Adipose tissue (tissue), 3 donors: ENCODE results near the gene ATG16L2. TPM values are rescaled to one million over a fixed set of nuclear protein-coding genes. Genes with fewer than 3 reads are reported as not detected.
"Not testable (repeated sequence)": the region's sequence is repeated elsewhere in the genome, so short reads cannot be mapped to it uniquely, and the experiment has no call there.

Experiments used
- H3K27ac ChIP-seq: one replicate; pipeline ENCODE4 v1.5.1; 2013; ENCODE audit warnings: low read depth, low read length
- WGBS, 3 donors: extraction: QIAGEN DNeasy Blood & Tissue Kit; methylation state at CpG; one replicate each; pipeline ENCODE4 v1.1.7; 2013; 5-methylcytosine and 5-hydroxymethylcytosine counted together
- polyA plus RNA-seq, 3 donors: library from polyadenylated mRNA; stranded (reverse); fragments of 200-250 nt; gene quantifications; one replicate each; pipeline ENCODE4 v1.2.3, GENCODE V29; 2013
- donor health status: healthy with polysubstance abuse.
- donor health status: Bipolar disorder and iron deficiency.
- donor health status: healthy.

Gene ATG16L2
- polyA plus RNA-seq, 3 donors, result 12.8 to 58.0 (median 26.1) TPM

GRCh38 chr11:72793076-72793424, 21.2 kb upstream of the ATG16L2 start:
- no peak overlapping the region for H3K27ac ChIP-seq
- 42 to 55% (median 48%) methylated on average over 2 of the region's 2 CpGs for WGBS, 3 donors

- H3K27ac ChIP-seq, result no peak within 1 kb of the TSS
- 2% methylated on average over 54 to 55 of the region's 55 CpGs for WGBS, 3 donors
Measured at GRCh38 chr11:72793425-72794367, 20.5 kb upstream of the ATG16L2 start, which contains the start of gene STARD10. Gene STARD10 (minus strand): TSS chr11:72794047. CDS start chr11:72781181, 12,866 bp downstream.

- WGBS, 3 donors, result 74 to 88% (median 81%) methylated on average over 4 of the region's 4 CpGs
- no peak overlapping the region for H3K27ac ChIP-seq
Measured at GRCh38 chr11:72798361-72798760, 15.8 kb upstream of the ATG16L2 start.

- H3K27ac ChIP-seq, result no peak overlapping the region
- 66 to 74% (median 68%) methylated on average over 4 of the region's 4 CpGs for WGBS, 3 donors
Measured at GRCh38 chr11:72799441-72799840, 14.8 kb upstream of the ATG16L2 start.

- no peak overlapping the region for H3K27ac ChIP-seq
- 85 to 97% (median 89%) methylated on average over 6 of the region's 6 CpGs for WGBS, 3 donors
Measured at GRCh38 chr11:72802822-72803221, 11.4 kb upstream of the ATG16L2 start.

GRCh38 chr11:72805216-72805615, 9.0 kb upstream of the ATG16L2 start:
- no peak overlapping the region for H3K27ac ChIP-seq
- WGBS, 3 donors, result 62 to 88% (median 65%) methylated on average over 6 of the region's 6 CpGs

- not testable (repeated sequence) for H3K27ac ChIP-seq
- WGBS, 3 donors, result 90 to 100% (median 91%) methylated on average over 1 of the region's 1 CpG
Measured at GRCh38 chr11:72806378-72806777, 7.8 kb upstream of the ATG16L2 start.

- H3K27ac ChIP-seq, result no peak overlapping the region
- WGBS, 3 donors, result 53 to 87% (median 66%) methylated on average over 5 of the region's 5 CpGs
Measured at GRCh38 chr11:72807021-72807693, 7.1 kb upstream of the ATG16L2 start.

- no peak overlapping the region for H3K27ac ChIP-seq
- 46 to 79% (median 75%) methylated on average over 2 of the region's 2 CpGs for WGBS, 3 donors
Measured at GRCh38 chr11:72807792-72808191, 6.4 kb upstream of the ATG16L2 start.

- WGBS, 3 donors, result 69 to 87% (median 76%) methylated on average over 4 of the region's 4 CpGs
- H3K27ac ChIP-seq, result no peak overlapping the region
Measured at GRCh38 chr11:72808331-72808798, 5.8 kb upstream of the ATG16L2 start.

GRCh38 chr11:72811686-72812085, 2.5 kb upstream of the ATG16L2 start:
- 94 to 97% (median 97%) methylated on average over 10 of the region's 10 CpGs for WGBS, 3 donors
- H3K27ac ChIP-seq, result not testable (repeated sequence)

GRCh38 chr11:72812604-72812966, 1.6 kb upstream of the ATG16L2 start:
- no peak overlapping the region for H3K27ac ChIP-seq
- 37 to 44% (median 38%) methylated on average over 4 of the region's 4 CpGs for WGBS, 3 donors

GRCh38 chr11:72812967-72813739, 1.1 kb upstream of the ATG16L2 start:
- no peak overlapping the region for H3K27ac ChIP-seq
- WGBS, 3 donors, result 9 to 26% (median 11%) methylated on average over 24 of the region's 24 CpGs

- peak overlapping the region; percentile 85 for H3K27ac ChIP-seq
- 0% methylated on average over 46 to 47 of the region's 47 CpGs for WGBS, 3 donors
Measured at GRCh38 chr11:72813740-72814285, 398 bp upstream of the ATG16L2 start.

- peak overlapping the region; percentile 85 for H3K27ac ChIP-seq
- WGBS, 3 donors, result 18 to 22% (median 18%) methylated on average over 13 of the region's 13 CpGs
Measured at GRCh38 chr11:72815110-72815618, 953 bp downstream of the ATG16L2 start.

- peak overlapping the region; percentile 10 for H3K27ac ChIP-seq
- 52 to 79% (median 71%) methylated on average over 7 of the region's 7 CpGs for WGBS, 3 donors
Measured at GRCh38 chr11:72816404-72816990, 2.3 kb downstream of the ATG16L2 start.

- H3K27ac ChIP-seq, result no peak overlapping the region
- WGBS, 3 donors, result 86 to 97% (median 89%) methylated on average over 4 of the region's 4 CpGs
Measured at GRCh38 chr11:72817966-72818365, 3.8 kb downstream of the ATG16L2 start.

GRCh38 chr11:72818971-72819370, 4.8 kb downstream of the ATG16L2 start:
- WGBS, 3 donors, result 84 to 89% (median 87%) methylated on average over 4 of the region's 4 CpGs
- H3K27ac ChIP-seq, result no peak overlapping the region
